Mesendoderm (in vitro differentiated cells): Measurements from ENCODE around the gene DNMBP.
A peak's percentile ranks its signal among the peaks of the same experiment; 100 is the strongest.

Source experiments
- DNase-seq: peaks from one replicate; pipeline ENCODE4 v3.0.0; 2013
- H2AK5ac ChIP-seq: 2 replicates; pipeline ENCODE4 v1.6.1; 2013; ENCODE audit warnings: low read length, inconsistent platforms
- H2BK120ac ChIP-seq: 2 replicates; pipeline ENCODE4 v1.6.1; 2013; ENCODE audit warnings: low read depth, mild to moderate bottlenecking, low read length, moderate library complexity, mixed read lengths
- H2BK15ac ChIP-seq: replicated peaks from 2 replicates; pipeline ENCODE4 v1.6.1; 2013; ENCODE audit warnings: low read depth, mild to moderate bottlenecking, moderate library complexity
- H2BK5ac ChIP-seq: 2 replicates; pipeline ENCODE4 v1.6.1; 2013; ENCODE audit warnings: low read length, inconsistent platforms
- H3K18ac ChIP-seq: 2 replicates; pipeline ENCODE4 v1.6.1; 2013; ENCODE audit warnings: mild to moderate bottlenecking, low read length, mixed read lengths
- H3K23ac ChIP-seq: one replicate; pipeline ENCODE4 v1.6.1; 2013; ENCODE audit warnings: low read length
- H3K27ac ChIP-seq: 2 replicates; pipeline ENCODE4 v1.5.1; 2013; ENCODE audit warnings: low read depth, mild to moderate bottlenecking, inconsistent platforms, low read length, moderate library complexity
- H3K27me3 ChIP-seq: 2 replicates; pipeline ENCODE4 v1.6.1; 2013; ENCODE audit warnings: low read length, control low read depth, mild to moderate bottlenecking, inconsistent platforms; ENCODE audit not compliant: insufficient read depth, poor library complexity
- H3K36me3 ChIP-seq: 2 replicates; pipeline ENCODE4 v1.6.1; 2013; ENCODE audit warnings: low read length, inconsistent platforms; ENCODE audit not compliant: control insufficient read depth, insufficient read depth
- H3K4ac ChIP-seq: one replicate; pipeline ENCODE4 v1.6.1; 2013; ENCODE audit warnings: low read depth, mild to moderate bottlenecking, low read length, moderate library complexity
- H3K4me1 ChIP-seq: 2 replicates; pipeline ENCODE4 v1.6.1; 2013; ENCODE audit warnings: low read depth, low read length, inconsistent platforms; ENCODE audit not compliant: control insufficient read depth
- H3K4me2 ChIP-seq: 2 replicates; pipeline ENCODE4 v1.6.1; 2013; ENCODE audit warnings: low read length
- H3K4me3 ChIP-seq: 2 replicates; pipeline ENCODE4 v1.5.1; 2013; ENCODE audit warnings: mild to moderate bottlenecking, low read length
- H3K56ac ChIP-seq: one replicate; pipeline ENCODE4 v1.6.1; 2013; ENCODE audit warnings: low read length
- H3K79me1 ChIP-seq: 2 replicates; pipeline ENCODE4 v1.6.1; 2013; ENCODE audit warnings: low read length, inconsistent platforms
- H3K79me2 ChIP-seq: 2 replicates; pipeline ENCODE4 v1.6.1; 2013; ENCODE audit warnings: mild to moderate bottlenecking, low read length; ENCODE audit not compliant: control insufficient read depth, insufficient read depth
- H3K9ac ChIP-seq: 2 replicates; pipeline ENCODE4 v1.6.1; 2013; ENCODE audit warnings: low read length, inconsistent platforms
- H4K5ac ChIP-seq: one replicate; pipeline ENCODE4 v1.6.1; 2013; ENCODE audit warnings: low read length
- H4K8ac ChIP-seq: one replicate; pipeline ENCODE4 v1.6.1; 2013; ENCODE audit warnings: low read depth, mild to moderate bottlenecking, control low read depth, low read length, moderate library complexity
- WGBS: extraction: QIAGEN DNeasy Blood & Tissue Kit; methylation state at CpG from one replicate; pipeline ENCODE4 v1.1.7; 2013; ENCODE audit warnings: low lambda C conversion rate, missing lambda C conversion rate; ENCODE audit not compliant: insufficient coverage; ENCODE audit errors: extremely low coverage; 5-methylcytosine and 5-hydroxymethylcytosine counted together

Gene DNMBP

DNA sequence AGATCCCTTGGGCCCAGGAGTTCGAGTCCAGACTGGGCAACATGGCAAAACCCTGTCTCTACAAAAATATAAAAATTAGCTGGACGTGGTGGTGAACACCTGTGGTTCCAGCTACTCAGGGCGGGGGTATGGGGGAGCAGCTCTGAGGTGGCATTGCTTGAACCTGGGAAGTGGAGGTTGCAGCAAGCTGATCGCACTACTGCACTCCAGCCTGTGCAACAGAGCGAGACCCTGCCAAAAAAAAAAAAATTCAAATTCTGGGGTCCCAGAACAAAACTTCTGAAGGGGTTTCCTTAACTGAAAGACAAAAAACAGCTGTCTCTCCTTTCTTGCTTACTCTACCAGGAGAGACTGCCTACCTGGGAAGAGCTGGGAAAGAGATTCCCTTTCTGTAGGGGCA, 27.0 kb downstream of the DNMBP start:
- Histone ChIP-seq H3K56ac (no peak overlapping the region), H2BK15ac (no peak overlapping the region), H3K4me3 (no peak overlapping the region), H3K79me2 (peaks cover 2% of the 10 kb centered on the region), H2BK5ac (no peak overlapping the region), H2AK5ac (no peak overlapping the region), H3K23ac (no peak overlapping the region), H3K18ac (no peak overlapping the region), H3K27me3 (no peaks in the 10 kb centered on the region), H3K79me1 (peaks cover 6% of the 10 kb centered on the region), H3K4me1 (peaks cover 12% of the 10 kb centered on the region), H4K8ac (no peak overlapping the region), H3K4ac (no peak overlapping the region), H4K5ac (no peak overlapping the region), H2BK120ac (no peak overlapping the region), H3K9ac (no peak overlapping the region), H3K36me3 (no peaks in the 10 kb centered on the region), H3K4me2 (no peak overlapping the region), H3K27ac (no peak overlapping the region)
- WGBS = no CpG with 5 or more reads among the region's 5 CpGs
- DNase-seq = no peak

GRCh38 chr10:99981581-99982199, 28.1 kb downstream of the DNMBP start:
- Histone ChIP-seq H3K4me1 (peaks cover 14% of the 10 kb centered on the region), H3K27me3 (no peaks in the 10 kb centered on the region), H3K79me1 (peaks cover 6% of the 10 kb centered on the region), H3K4ac (no peak overlapping the region), H3K9ac (no peak overlapping the region), H3K23ac (no peak overlapping the region), H3K36me3 (no peaks in the 10 kb centered on the region), H2BK15ac (no peak overlapping the region), H3K4me3 (no peak overlapping the region), H3K4me2 (no peak overlapping the region), H4K8ac (no peak overlapping the region), H3K79me2 (peaks cover 2% of the 10 kb centered on the region), H4K5ac (no peak overlapping the region), H3K18ac (no peak overlapping the region), H3K56ac (peak overlapping the region; percentile 67), H2BK5ac (no peak overlapping the region), H3K27ac (no peak overlapping the region), H2AK5ac (no peak overlapping the region), H2BK120ac (no peak overlapping the region)
- no CpG with 5 or more reads among the region's 6 CpGs for WGBS
- DNase-seq = no peak

DNA sequence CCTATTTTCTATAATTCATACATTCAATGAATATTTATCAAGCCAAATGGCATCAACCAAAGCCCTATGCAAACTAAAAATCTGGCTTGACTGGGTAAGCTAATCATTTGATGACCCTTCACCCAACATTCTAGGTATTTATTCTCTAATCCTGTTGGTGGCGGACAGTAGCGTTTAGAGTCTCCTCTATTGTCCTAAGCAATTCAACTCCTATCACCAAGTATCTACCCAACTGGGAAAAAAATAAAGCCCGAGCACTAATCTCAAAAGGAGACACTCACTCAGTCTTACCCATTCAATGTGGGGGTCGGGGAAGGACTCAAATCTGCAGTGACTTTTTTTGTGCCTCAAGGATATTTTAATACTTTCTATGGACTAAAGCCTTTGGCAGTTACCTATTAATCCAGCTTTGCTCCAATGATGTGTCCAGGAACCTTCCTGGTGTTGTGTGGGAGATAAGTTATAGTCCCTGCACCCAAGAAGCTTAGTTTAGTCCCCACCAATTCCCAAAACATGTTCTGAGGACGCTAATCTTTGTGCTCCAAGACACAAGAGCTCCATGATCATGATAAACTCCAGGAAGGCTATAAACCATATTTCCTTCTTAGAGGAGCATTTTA, 30.6 kb downstream of the DNMBP start:
- peak overlapping the region; percentile 14 for H4K8ac ChIP-seq
- H2BK120ac ChIP-seq = peak overlapping the region; percentile 64
- H3K18ac ChIP-seq = peak overlapping the region; percentile 85
- DNase-seq = peak; percentile 51
- peak overlapping the region; percentile 89 for H2AK5ac ChIP-seq
- no peaks in the 10 kb centered on the region for H3K27me3 ChIP-seq
- peaks cover 17% of the 10 kb centered on the region for H3K4me1 ChIP-seq
- H4K5ac ChIP-seq = peak overlapping the region; percentile 75
- no peaks in the 10 kb centered on the region for H3K36me3 ChIP-seq
- WGBS = no CpG with 5 or more reads among the region's 5 CpGs
- peak overlapping the region; percentile 92 for H3K27ac ChIP-seq
- H2BK15ac ChIP-seq = no peak overlapping the region
- H2BK5ac ChIP-seq = peak overlapping the region; percentile 87
- peaks cover 8% of the 10 kb centered on the region for H3K79me1 ChIP-seq
- H3K4me3 ChIP-seq = no peak overlapping the region
- H3K4me2 ChIP-seq = no peak overlapping the region
- peaks cover 4% of the 10 kb centered on the region for H3K79me2 ChIP-seq
- peak overlapping the region; percentile 81 for H3K56ac ChIP-seq
- peak overlapping the region; percentile 23 for H3K9ac ChIP-seq
- H3K23ac ChIP-seq = no peak overlapping the region
- H3K4ac ChIP-seq = no peak overlapping the region

DNA sequence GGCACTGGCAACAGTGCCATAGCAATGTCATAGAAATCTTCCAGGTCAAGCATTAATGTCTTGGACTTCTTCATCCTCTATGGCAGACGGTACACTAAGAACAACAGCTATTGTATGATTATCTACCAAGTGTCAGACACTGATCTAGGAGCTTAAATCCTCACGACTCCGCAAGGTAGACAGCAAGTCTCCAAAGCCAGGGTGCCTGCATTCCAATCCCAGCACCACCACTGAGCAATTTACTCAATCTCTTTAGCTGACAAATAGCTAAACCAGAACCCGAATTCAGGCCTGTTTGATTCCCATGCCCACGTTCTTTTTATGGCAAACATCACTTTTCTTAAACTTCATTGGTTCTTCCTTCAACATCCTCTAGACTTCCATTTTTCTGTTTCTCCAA, 31.8 kb downstream of the DNMBP start:
- WGBS = no CpG with 5 or more reads among the region's 5 CpGs
- H2AK5ac ChIP-seq = no peak overlapping the region
- no peak overlapping the region for H3K18ac ChIP-seq
- H4K5ac ChIP-seq = no peak overlapping the region
- H2BK120ac ChIP-seq = no peak overlapping the region
- H3K23ac ChIP-seq = no peak overlapping the region
- H3K36me3 ChIP-seq = no peaks in the 10 kb centered on the region
- no peak overlapping the region for H3K9ac ChIP-seq
- peaks cover 17% of the 10 kb centered on the region for H3K4me1 ChIP-seq
- DNase-seq = peak; percentile 96
- no peak overlapping the region for H4K8ac ChIP-seq
- H3K79me1 ChIP-seq = peaks cover 8% of the 10 kb centered on the region
- H3K27ac ChIP-seq = no peak overlapping the region
- H3K4me2 ChIP-seq = no peak overlapping the region
- no peak overlapping the region for H2BK5ac ChIP-seq
- no peaks in the 10 kb centered on the region for H3K27me3 ChIP-seq
- peaks cover 4% of the 10 kb centered on the region for H3K79me2 ChIP-seq
- no peak overlapping the region for H3K4me3 ChIP-seq
- H3K56ac ChIP-seq = no peak overlapping the region
- no peak overlapping the region for H3K4ac ChIP-seq
- H2BK15ac ChIP-seq = no peak overlapping the region

DNA sequence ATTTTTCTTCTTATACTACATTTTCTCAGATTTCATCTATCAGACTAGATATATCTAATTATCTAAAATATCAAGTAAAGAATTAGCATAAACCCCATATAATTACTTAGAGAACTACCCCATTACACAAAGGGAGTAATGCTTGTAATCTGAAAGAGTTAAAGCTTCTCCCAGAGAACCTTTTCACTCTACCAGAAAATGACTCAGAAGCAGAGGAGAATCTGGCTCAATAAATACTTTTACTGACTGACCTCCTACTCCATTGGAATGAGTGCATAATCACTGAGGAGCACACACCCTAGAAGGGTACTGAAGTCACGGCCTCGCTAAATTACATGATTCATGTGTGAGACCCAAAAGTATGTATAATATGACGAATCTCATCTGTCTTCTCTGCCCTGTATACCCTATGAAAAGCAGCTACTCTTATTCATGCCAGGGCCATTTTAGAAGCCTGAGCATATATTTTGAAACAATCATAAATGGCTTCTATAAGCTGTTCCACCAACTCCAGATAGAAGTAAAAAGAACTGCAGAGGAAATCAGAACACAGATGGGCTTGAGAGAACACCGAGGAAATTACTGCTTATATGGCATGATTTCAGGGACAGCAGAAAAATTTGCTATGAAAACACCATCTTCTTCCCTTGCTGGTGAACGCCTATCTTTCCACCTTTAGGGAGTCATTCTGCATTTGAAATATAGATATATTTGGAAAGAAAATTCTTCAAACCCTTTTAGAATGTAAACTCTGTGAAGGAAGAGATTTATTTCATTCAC, 32.7 kb downstream of the DNMBP start:
- peaks cover 8% of the 10 kb centered on the region for H3K79me1 ChIP-seq
- no peak overlapping the region for H2BK15ac ChIP-seq
- H2BK120ac ChIP-seq = no peak overlapping the region

More for the DNA sequence above, 32.7 kb downstream of the DNMBP start:
- Histone ChIP-seq H3K27ac (peak overlapping the region; percentile 38), H3K79me2 (peaks cover 4% of the 10 kb centered on the region), H3K36me3 (no peaks in the 10 kb centered on the region), H3K23ac (no peak overlapping the region), H3K27me3 (no peaks in the 10 kb centered on the region), H3K9ac (no peak overlapping the region), H3K4ac (no peak overlapping the region), H3K4me2 (no peak overlapping the region), H4K8ac (no peak overlapping the region), H3K4me3 (no peak overlapping the region), H3K18ac (peak overlapping the region; percentile 72), H2BK5ac (peak overlapping the region; percentile 64), H3K56ac (peak overlapping the region; percentile 51), H3K4me1 (peaks cover 17% of the 10 kb centered on the region), H4K5ac (no peak overlapping the region), H2AK5ac (no peak overlapping the region)
- WGBS = no CpG with 5 or more reads among the region's 5 CpGs
- DNase-seq = peak; percentile 78
